ENCODE data around the gene AP5S1.
A peak's percentile ranks its signal among the peaks of the same experiment; 100 is the strongest.

Gene AP5S1, protein sequence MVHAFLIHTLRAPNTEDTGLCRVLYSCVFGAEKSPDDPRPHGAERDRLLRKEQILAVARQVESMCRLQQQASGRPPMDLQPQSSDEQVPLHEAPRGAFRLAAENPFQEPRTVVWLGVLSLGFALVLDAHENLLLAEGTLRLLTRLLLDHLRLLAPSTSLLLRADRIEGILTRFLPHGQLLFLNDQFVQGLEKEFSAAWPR

DNA sequence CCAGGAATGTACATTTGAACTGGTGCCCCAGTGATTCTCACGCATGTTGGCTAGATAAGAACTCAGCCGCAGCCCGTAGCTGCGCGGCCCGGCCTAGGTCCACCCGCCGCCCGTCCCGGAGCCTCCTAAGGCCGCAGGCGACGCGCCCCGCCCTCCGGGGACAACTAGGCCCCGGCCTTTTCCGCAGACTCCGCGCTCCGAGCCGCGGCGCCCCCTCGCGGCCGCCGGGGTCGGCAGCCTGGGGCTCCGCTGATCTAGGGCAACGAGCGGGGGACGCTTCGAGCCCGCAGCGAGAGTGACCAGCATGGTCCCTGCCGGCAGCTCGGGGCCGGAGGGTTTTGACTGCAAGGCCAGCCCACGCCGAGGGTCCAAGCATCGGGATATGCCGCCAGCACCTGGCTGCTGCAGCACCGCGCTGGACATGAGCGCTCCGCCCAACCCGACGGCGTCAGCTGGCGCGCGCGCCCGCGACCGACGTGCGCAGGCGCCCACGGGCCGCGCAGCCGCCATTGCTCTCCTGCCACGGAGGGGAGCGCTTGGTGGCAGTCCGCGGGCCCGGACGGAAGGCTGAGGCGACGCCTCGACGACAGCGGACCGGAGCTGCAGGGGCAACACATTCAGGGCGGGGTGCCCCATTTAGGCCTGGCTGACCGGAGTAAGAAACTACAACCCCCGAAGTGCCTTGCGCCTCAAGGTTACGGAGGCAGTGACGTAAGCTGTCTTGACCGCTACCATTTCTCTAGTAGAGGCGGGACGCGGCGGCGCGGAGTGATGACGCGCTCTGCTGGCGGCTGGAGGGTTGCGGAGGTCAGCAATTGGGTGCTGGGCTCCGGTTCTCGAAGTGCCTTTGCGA lies at the start of gene AP5S1:
Gene AP5S1, plus strand, starts transcription at position 500 of the 853 bp plus-strand sequence. CDS start 1,571 bp downstream, outside the sequence.
- peak; percentile 83 to 91 (median 89) for DNase-seq (ENCODE audit: low read depth in 2 of 3, low spot score in 1 of 3)

- no peak for DNase-seq (ENCODE audit: low read depth in 2 of 3, low spot score in 1 of 3)
Measured at GRCh38 chr20:3771552-3772058, 48.7 kb upstream of the AP5S1 start.

GRCh38 chr20:3775457-3776108 lies 44.8 kb upstream of the AP5S1 start:
- DNase-seq (ENCODE audit: low read depth in 2 of 3, low spot score in 1 of 3): no peak

GRCh38 chr20:3777381-3777715 lies 43.0 kb upstream of the AP5S1 start:
- no peak for DNase-seq (ENCODE audit: low read depth in 2 of 3, low spot score in 1 of 3)

DNA sequence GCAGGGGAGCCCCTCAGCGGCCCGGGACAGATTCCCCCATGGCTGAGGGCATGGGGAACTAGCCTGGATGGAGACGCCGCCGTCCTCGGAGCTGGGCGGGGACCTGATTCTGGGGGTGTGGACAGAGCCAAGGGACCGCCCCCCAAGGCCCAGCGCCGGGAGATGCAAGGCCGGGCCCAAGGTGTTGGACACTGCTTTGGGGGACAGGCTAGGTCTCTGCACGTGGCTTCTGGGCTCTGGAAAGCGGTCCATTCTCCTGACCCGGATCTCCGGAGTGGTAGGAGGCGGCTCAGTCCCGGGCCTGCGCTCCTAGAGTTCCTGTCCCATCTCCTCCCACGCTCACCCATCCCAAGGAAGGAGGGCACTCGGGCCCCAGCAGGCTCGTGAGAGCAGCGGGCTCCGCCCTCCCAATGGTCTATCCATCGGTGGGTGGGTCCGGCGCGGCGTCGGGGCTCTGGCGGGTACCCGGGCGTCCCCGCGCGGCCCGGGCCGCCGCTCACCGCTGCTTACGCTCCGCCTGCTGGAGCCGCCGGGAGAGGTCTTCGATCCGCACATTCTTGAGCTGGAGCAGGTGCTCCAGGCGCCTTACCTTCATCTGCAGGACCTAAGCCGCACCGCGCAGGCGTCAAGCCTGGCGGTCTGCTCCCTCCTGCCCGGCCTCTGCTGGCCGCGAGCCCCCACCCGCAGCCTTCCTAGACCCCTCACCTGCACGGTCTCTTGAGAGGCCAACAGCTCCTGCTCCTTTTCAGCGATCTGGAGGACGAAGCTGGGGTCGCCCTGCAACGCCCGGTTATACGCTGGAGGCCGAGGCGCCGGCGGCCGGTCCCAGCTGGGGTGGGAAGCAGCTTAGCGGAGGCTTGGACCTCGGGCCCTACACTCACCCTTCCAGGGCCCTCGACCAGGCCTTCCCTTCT lies 42.4 kb upstream of the AP5S1 start:
- peak in 2 of 3 donors; percentile 47 to 55 for DNase-seq (ENCODE audit: low read depth in 2 of 3, low spot score in 1 of 3)

- no peak for DNase-seq (ENCODE audit: low read depth in 2 of 3, low spot score in 1 of 3)
Measured at GRCh38 chr20:3778976-3779375, 41.4 kb upstream of the AP5S1 start.

GRCh38 chr20:3781153-3781910 lies 39.0 kb upstream of the AP5S1 start, which contains the start of gene SPEF1:
Gene SPEF1, minus strand, starts transcription at chr20:3781448. Its CDS starts 161 bp downstream, at chr20:3781287.
- peak in 2 of 3 donors; percentile 43 to 52 for DNase-seq (ENCODE audit: low read depth in 2 of 3, low spot score in 1 of 3)

DNA sequence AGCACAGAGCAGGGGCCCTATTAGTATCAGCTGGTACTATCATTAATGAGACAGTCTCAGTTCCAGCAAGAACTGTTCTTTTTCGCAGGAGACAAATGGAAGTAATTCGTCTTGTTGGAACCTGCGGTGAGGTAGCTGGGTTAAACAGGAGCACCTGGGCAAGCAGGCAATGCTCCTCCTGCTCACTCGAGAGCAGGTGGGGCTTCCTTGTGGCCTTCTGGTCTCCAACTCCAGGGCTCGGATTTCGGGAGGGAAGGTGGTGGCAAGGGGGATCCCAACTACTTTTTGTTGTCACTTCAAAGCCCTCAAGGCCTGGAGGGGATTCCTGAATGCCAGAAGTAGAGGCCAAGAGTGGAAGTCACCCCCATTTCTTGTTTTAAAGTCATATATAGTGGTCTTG lies 37.8 kb upstream of the AP5S1 start:
- no peak for DNase-seq (ENCODE audit: low read depth in 2 of 3, low spot score in 1 of 3)

DNA sequence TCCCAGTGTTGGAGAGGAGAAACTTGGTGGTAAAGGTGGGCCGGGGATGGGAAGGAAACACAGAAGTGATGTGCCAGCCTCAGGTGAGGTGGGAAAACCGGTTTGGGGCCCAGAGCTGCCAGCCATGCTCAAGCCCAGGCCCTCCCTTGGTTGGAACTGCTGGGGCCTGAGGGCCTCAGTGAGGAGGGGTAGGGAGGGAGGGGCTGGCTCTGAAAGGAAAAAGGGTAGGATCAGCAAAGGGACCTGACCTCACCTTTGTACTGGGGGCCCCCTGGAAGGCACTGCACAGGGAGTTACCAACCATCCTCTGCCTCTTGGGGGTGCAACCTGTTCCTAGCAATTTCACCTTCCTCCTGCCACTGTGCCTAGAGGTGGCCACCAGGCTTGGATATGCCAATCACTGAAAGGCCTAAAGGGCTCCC lies 37.3 kb upstream of the AP5S1 start:
- no peak for DNase-seq (ENCODE audit: low read depth in 2 of 3, low spot score in 1 of 3)

- DNase-seq (ENCODE audit: low read depth in 2 of 3, low spot score in 1 of 3): no peak
Measured at GRCh38 chr20:3783511-3784195, 36.7 kb upstream of the AP5S1 start.

- DNase-seq (ENCODE audit: low read depth in 2 of 3, low spot score in 1 of 3): no peak
Measured at GRCh38 chr20:3784216-3784853, 36.0 kb upstream of the AP5S1 start.

DNA sequence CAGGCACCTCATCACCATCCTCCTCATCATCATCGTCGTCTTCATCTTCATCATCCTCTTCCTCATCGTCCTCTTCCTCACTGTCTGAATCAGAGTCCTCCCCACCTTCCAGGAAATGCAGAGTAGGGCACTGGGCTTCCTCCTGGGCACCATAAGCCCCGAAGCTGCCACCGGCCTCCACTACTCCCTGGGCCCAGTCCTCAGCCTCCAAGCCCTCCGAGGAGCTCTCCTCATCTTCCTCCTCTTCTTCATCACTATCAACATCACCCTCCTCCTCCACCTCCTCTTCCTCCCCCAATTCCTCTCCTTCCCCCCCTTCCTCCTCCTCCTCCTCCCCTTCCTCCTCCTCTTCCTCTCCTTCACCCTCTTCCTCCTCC lies 35.5 kb upstream of the AP5S1 start:
- DNase-seq (ENCODE audit: low read depth in 2 of 3, low spot score in 1 of 3): no peak

GRCh38 chr20:3785240-3786125 lies 34.9 kb upstream of the AP5S1 start:
- DNase-seq (ENCODE audit: low read depth in 2 of 3, low spot score in 1 of 3): no peak

DNA sequence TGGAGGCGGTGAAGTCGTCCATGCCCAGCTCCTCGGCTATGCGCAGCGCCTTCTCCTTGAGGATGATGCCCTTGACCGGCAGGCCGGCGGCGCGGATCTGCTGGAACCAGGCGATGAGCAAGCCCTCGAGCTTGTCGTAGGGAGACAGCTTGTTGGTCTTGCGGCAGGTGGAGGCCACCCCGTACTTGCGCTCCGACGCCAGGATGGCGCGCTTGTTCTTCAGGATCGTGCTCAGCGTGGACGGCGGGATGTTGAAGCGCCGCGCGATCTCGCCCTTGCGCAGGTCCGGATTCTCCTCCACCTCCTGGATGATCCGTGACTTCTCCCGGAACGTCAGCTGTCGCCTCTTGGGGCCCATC lies 34.2 kb upstream of the AP5S1 start:
- no peak for DNase-seq (ENCODE audit: low read depth in 2 of 3, low spot score in 1 of 3)

- DNase-seq (ENCODE audit: low read depth in 2 of 3, low spot score in 1 of 3): peak; percentile 79 to 91 (median 89)
Measured at GRCh38 chr20:3786665-3787323, 33.6 kb upstream of the AP5S1 start, which contains the start of gene CENPB. Gene CENPB, minus strand, starts transcription at chr20:3786740. Its CDS starts 257 bp downstream, at chr20:3786483.

GRCh38 chr20:3787324-3788014 lies 32.9 kb upstream of the AP5S1 start:
- no peak for DNase-seq (ENCODE audit: low read depth in 2 of 3, low spot score in 1 of 3)

DNA sequence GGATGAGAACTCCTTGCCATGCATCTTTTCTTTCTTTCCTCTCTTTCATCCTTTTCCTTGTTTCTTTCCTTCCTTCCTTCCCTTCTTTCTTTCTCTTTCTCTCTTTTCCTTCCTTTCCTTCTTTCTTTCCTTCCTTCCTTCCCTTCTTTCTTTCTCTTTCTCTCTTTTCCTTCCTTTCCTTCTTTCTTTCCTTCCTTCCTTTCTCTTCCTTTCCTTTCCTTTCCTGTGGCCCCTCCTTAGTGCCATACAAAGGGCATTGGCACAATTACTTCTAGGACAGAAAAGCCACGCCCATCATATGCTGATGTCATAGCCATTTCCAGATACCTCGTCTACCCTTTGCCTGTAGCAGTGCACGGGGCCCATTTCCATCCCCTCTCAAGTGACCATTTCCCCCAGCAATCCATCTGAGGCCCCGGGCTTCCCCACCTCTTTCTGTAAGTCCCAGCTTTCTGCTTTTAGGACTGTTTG lies 31.6 kb upstream of the AP5S1 start:
- DNase-seq (ENCODE audit: low read depth in 2 of 3, low spot score in 1 of 3): no peak
